ENCODE data around the gene MRGPRD.

GRCh38 chr11:68942751-68943271 is 38.0 kb downstream of the MRGPRD start:
- TF ChIP-seq SIN3A (IDR thresholded peaks at IDR 0.05; ENCODE audit: borderline replicate concordance, insufficient read depth, low read length) (no peak), TAF1 (IDR thresholded peaks at IDR 0.05; ENCODE audit: borderline replicate concordance, insufficient read depth, low read length) (no peak)

Measured in PFSK-1 (cell line).